SK-N-SH treated with all-trans-retinoic acid at 6 μM for 48 hours (cell line): Measurements from ENCODE around the gene ABCC4.

Experiments
- ATAC-seq: fragments of 200-7000 bp; cut with Tn5 transposase; 3 replicates; pipeline ENCODE4 v1.9.1; 2020; ENCODE audit warnings: mild to moderate bottlenecking, moderate library complexity
- ARNTL ChIP-seq: fragments of 450-650 bp; formaldehyde crosslinking; IDR thresholded peaks from 2 replicates; pipeline ENCODE4 v1.5.0; 2020; ENCODE audit warnings: low read depth, mild to moderate bottlenecking, moderate library complexity, borderline replicate concordance
- BACH2 ChIP-seq: fragments of 250-450 bp; sonication (Bioruptor Pico); IDR thresholded peaks from 2 replicates; pipeline ENCODE4 v1.9.0; 2021; ENCODE audit warnings: mild to moderate bottlenecking, borderline replicate concordance
- CSDC2 ChIP-seq: fragments of 250-450 bp; sonication (Bioruptor Pico); IDR thresholded peaks from 2 replicates; pipeline ENCODE4 v1.5.0; 2020; ENCODE audit warnings: mild to moderate bottlenecking, moderate library complexity
- ESRRG ChIP-seq: fragments of 250-450 bp; sonication (Bioruptor Pico); IDR thresholded peaks from 2 replicates; pipeline ENCODE4 v1.6.1; 2021; ENCODE audit warnings: mild to moderate bottlenecking
- GLIS3 ChIP-seq: fragments of 250-450 bp; sonication (Bioruptor Pico); IDR thresholded peaks from 2 replicates; pipeline ENCODE4 v1.5.0; 2020; ENCODE audit warnings: mild to moderate bottlenecking, moderate library complexity
- ISL1 ChIP-seq: fragments of 250-450 bp; sonication (Bioruptor Pico); IDR thresholded peaks from 2 replicates; pipeline ENCODE4 v2.1.2; 2022; ENCODE audit warnings: mild to moderate bottlenecking, moderate library complexity
- OSR1 ChIP-seq: fragments of 250-450 bp; sonication (Bioruptor Pico); IDR thresholded peaks from 2 replicates; pipeline ENCODE4 v1.8.0; 2022; ENCODE audit warnings: moderate library complexity, mild to moderate bottlenecking, inconsistent platforms
- PPARA ChIP-seq: fragments of 250-450 bp; sonication (Bioruptor Pico); IDR thresholded peaks from 2 replicates; pipeline ENCODE4 v1.5.0; 2020; ENCODE audit warnings: mild to moderate bottlenecking, borderline replicate concordance
- RARB ChIP-seq: fragments of 250-450 bp; sonication (Bioruptor Pico); IDR thresholded peaks from 2 replicates; pipeline ENCODE4 v1.8.0; 2021; ENCODE audit warnings: mild to moderate bottlenecking, moderate library complexity
- SNAI2 ChIP-seq: fragments of 250-450 bp; sonication (Bioruptor Pico); IDR thresholded peaks from 2 replicates; pipeline ENCODE4 v1.5.0; 2020; ENCODE audit warnings: mild to moderate bottlenecking, moderate library complexity
- TCF4 ChIP-seq: fragments of 250-450 bp; sonication (Bioruptor Pico); IDR thresholded peaks from 2 replicates; pipeline ENCODE4 v1.8.0; 2021; ENCODE audit warnings: mild to moderate bottlenecking, moderate library complexity, borderline replicate concordance
- TOX ChIP-seq: fragments of 250-450 bp; sonication (Bioruptor Pico); IDR thresholded peaks from 2 replicates; pipeline ENCODE4 v1.8.0; 2021; ENCODE audit warnings: mild to moderate bottlenecking, moderate library complexity, borderline replicate concordance
- ZC3H10 ChIP-seq: fragments of 250-450 bp; sonication (Bioruptor Pico); IDR thresholded peaks from 2 replicates; pipeline ENCODE4 v1.5.1; 2021; ENCODE audit warnings: mild to moderate bottlenecking, moderate library complexity
- ZFP3 ChIP-seq: fragments of 250-450 bp; sonication (Bioruptor Pico); IDR thresholded peaks from 2 replicates; pipeline ENCODE4 v1.5.0; 2020; ENCODE audit warnings: mild to moderate bottlenecking, moderate library complexity
- ZFP30 ChIP-seq: fragments of 450-650 bp; formaldehyde crosslinking; IDR thresholded peaks from 2 replicates; pipeline ENCODE4 v1.5.0; 2022; ENCODE audit warnings: mild to moderate bottlenecking, moderate library complexity
- ZNF565 ChIP-seq: fragments of 450-650 bp; formaldehyde crosslinking; conservative IDR thresholded peaks from 2 replicates; pipeline ENCODE4 v1.5.0; 2020; ENCODE audit warnings: low read depth, mild to moderate bottlenecking, moderate library complexity
- ZNF70 ChIP-seq: fragments of 450-650 bp; formaldehyde crosslinking; IDR thresholded peaks from 2 replicates; pipeline ENCODE4 v1.5.0; 2020; ENCODE audit warnings: mild to moderate bottlenecking, moderate library complexity
- ZNF8 ChIP-seq: fragments of 450-650 bp; formaldehyde crosslinking; IDR thresholded peaks from 2 replicates; pipeline ENCODE4 v1.5.0; 2020; ENCODE audit warnings: mild to moderate bottlenecking, moderate library complexity
- TF ChIP-seq, protein P1 (sequence below): fragments of 250-450 bp; sonication (Bioruptor Pico); IDR thresholded peaks from 2 replicates; pipeline ENCODE4 v1.5.1; 2021; ENCODE audit warnings: mild to moderate bottlenecking, moderate library complexity
- TF ChIP-seq, protein P2 (sequence below): fragments of 250-450 bp; sonication (Bioruptor Pico); IDR thresholded peaks from 2 replicates; pipeline ENCODE4 v1.8.0; 2021; ENCODE audit warnings: low read depth, mild to moderate bottlenecking, moderate library complexity, borderline replicate concordance
- TF ChIP-seq, protein P3 (sequence below): fragments of 250-450 bp; sonication (Bioruptor Pico); IDR thresholded peaks from 2 replicates; pipeline ENCODE4 v1.5.1; 2020; ENCODE audit warnings: low read depth, mild to moderate bottlenecking, moderate library complexity
- TF ChIP-seq, protein P4 (sequence below): fragments of 250-450 bp; sonication (Bioruptor Pico); IDR thresholded peaks from 2 replicates; pipeline ENCODE4 v1.8.0; 2020; ENCODE audit warnings: mild to moderate bottlenecking, moderate library complexity, borderline replicate concordance
- TF ChIP-seq, protein P5 (sequence below): fragments of 250-450 bp; sonication (Bioruptor Pico); IDR thresholded peaks from 2 replicates; pipeline ENCODE4 v1.5.0; 2020; ENCODE audit warnings: mild to moderate bottlenecking, moderate library complexity

ABCC4 gene

DNA sequence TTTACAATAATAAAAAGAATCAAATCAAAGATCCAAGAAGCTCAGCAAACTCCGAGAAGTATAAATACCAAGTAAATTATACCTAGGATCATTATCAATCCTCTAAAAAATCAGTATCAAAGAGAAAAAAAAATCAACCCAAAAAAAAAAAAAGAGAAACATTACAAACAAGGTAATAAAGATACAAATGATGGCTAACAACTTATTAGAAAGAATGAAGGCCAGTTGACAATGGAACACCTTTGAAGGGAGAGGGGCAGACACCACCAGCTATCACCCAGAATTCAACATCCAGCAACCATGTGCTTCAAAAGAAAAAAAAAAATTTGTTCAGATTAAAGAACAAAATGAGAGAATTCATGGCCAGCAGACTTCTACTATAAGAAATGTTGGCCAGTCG lies 77.2 kb downstream of the ABCC4 start:
- TF ChIP-seq ZNF70 (CRISPR knock-in tag) (no peak), RARB (CRISPR knock-in tag) (no peak), PPARA (no peak), ZNF8 (CRISPR knock-in tag) (no peak), ZFP30 (CRISPR knock-in tag) (no peak), BACH2 (CRISPR knock-in tag) (no peak), ESRRG (no peak)
- ATAC-seq, result no peak

DNA sequence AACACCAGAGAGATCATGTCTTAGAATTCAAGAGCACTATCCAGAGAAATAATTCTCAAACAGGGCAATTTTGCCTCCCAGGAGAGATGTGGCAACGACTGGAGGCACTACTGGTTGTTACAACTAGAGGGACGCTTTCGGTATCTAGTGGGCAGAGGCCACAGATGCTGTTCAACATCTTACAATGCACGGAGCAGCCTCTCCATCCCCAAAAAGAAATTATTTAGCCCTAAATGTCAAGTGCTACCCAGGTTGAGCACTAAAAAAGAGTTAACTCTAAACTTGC lies 78.6 kb downstream of the ABCC4 start:
- ATAC-seq, result no peak
- no peak for TF ChIP-seq PPARA
- TF ChIP-seq, protein P1, sequence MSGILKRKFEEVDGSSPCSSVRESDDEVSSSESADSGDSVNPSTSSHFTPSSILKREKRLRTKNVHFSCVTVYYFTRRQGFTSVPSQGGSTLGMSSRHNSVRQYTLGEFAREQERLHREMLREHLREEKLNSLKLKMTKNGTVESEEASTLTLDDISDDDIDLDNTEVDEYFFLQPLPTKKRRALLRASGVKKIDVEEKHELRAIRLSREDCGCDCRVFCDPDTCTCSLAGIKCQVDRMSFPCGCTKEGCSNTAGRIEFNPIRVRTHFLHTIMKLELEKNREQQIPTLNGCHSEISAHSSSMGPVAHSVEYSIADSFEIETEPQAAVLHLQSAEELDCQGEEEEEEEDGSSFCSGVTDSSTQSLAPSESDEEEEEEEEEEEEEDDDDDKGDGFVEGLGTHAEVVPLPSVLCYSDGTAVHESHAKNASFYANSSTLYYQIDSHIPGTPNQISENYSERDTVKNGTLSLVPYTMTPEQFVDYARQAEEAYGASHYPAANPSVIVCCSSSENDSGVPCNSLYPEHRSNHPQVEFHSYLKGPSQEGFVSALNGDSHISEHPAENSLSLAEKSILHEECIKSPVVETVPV, result no peak
- TF ChIP-seq ARNTL (CRISPR knock-in tag), result no peak
- TF ChIP-seq ZNF70 (CRISPR knock-in tag), result no peak
- TF ChIP-seq OSR1 (CRISPR knock-in tag), result no peak
- TF ChIP-seq TOX, result no peak
- no peak for TF ChIP-seq CSDC2 (CRISPR knock-in tag)
- no peak for TF ChIP-seq ZFP30 (CRISPR knock-in tag)
- TF ChIP-seq TCF4 (CRISPR knock-in tag), result no peak
- no peak for TF ChIP-seq ZFP3 (CRISPR knock-in tag)
- TF ChIP-seq, protein P2, sequence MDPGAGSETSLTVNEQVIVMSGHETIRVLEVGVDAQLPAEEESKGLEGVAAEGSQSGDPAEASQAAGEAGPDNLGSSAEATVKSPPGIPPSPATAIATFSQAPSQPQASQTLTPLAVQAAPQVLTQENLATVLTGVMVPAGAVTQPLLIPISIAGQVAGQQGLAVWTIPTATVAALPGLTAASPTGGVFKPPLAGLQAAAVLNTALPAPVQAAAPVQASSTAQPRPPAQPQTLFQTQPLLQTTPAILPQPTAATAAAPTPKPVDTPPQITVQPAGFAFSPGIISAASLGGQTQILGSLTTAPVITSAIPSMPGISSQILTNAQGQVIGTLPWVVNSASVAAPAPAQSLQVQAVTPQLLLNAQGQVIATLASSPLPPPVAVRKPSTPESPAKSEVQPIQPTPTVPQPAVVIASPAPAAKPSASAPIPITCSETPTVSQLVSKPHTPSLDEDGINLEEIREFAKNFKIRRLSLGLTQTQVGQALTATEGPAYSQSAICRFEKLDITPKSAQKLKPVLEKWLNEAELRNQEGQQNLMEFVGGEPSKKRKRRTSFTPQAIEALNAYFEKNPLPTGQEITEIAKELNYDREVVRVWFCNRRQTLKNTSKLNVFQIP (CRISPR knock-in tag), result no peak
- no peak for TF ChIP-seq ZC3H10 (CRISPR knock-in tag)
- TF ChIP-seq GLIS3 (CRISPR knock-in tag), result no peak
- TF ChIP-seq, protein P3, sequence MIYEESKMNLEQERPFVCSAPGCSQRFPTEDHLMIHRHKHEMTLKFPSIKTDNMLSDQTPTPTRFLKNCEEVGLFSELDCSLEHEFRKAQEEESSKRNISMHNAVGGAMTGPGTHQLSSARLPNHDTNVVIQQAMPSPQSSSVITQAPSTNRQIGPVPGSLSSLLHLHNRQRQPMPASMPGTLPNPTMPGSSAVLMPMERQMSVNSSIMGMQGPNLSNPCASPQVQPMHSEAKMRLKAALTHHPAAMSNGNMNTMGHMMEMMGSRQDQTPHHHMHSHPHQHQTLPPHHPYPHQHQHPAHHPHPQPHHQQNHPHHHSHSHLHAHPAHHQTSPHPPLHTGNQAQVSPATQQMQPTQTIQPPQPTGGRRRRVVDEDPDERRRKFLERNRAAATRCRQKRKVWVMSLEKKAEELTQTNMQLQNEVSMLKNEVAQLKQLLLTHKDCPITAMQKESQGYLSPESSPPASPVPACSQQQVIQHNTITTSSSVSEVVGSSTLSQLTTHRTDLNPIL (CRISPR knock-in tag), result no peak
- TF ChIP-seq ZNF565, result no peak

DNA sequence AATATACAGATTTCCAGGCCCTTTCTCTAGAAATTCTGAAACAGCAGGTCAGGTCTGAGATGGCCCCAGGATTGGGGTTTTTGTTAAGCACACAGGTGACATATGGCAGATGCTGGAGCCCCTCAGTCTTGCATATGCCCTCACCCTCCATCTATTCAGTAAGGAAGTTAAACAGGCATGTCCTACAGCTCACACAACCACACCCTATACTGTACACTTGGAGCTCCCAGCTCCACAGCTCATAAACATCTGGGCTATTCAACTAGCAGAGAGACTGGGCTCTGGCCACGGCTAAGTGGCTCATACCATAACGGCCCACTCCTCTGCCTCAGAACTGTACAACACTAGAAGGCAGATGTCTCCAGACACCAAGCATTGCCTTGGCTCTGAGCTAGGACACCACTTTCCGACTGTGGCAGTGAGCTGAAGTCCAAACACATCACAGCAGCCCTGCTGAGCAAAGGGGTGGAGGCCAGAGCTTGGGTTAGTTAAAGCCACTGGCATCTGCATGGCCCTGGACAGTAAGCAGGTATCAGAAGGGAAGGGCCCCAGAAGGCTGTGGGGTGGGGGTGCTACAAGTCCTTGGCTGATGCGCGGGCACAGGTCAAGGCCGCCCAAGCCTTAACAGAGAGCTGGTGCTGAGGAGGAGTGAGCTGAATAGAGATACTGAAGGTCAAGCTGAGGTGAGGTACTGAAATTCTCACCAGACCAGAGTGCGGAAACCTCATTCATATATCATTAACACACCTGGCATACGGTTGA lies 79.1 kb downstream of the ABCC4 start:
- TF ChIP-seq CSDC2 (CRISPR knock-in tag), result no peak
- TF ChIP-seq TOX, result no peak
- TF ChIP-seq TCF4 (CRISPR knock-in tag), result no peak
- TF ChIP-seq GLIS3 (CRISPR knock-in tag), result no peak
- TF ChIP-seq BACH2 (CRISPR knock-in tag), result no peak
- TF ChIP-seq SNAI2 (CRISPR knock-in tag), result no peak
- TF ChIP-seq ISL1 (CRISPR knock-in tag), result no peak
- TF ChIP-seq, protein P4, sequence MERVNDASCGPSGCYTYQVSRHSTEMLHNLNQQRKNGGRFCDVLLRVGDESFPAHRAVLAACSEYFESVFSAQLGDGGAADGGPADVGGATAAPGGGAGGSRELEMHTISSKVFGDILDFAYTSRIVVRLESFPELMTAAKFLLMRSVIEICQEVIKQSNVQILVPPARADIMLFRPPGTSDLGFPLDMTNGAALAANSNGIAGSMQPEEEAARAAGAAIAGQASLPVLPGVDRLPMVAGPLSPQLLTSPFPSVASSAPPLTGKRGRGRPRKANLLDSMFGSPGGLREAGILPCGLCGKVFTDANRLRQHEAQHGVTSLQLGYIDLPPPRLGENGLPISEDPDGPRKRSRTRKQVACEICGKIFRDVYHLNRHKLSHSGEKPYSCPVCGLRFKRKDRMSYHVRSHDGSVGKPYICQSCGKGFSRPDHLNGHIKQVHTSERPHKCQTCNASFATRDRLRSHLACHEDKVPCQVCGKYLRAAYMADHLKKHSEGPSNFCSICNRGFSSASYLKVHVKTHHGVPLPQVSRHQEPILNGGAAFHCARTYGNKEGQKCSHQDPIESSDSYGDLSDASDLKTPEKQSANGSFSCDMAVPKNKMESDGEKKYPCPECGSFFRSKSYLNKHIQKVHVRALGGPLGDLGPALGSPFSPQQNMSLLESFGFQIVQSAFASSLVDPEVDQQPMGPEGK (CRISPR knock-in tag), result no peak
- TF ChIP-seq ZFP3 (CRISPR knock-in tag), result no peak
- TF ChIP-seq, protein P5, sequence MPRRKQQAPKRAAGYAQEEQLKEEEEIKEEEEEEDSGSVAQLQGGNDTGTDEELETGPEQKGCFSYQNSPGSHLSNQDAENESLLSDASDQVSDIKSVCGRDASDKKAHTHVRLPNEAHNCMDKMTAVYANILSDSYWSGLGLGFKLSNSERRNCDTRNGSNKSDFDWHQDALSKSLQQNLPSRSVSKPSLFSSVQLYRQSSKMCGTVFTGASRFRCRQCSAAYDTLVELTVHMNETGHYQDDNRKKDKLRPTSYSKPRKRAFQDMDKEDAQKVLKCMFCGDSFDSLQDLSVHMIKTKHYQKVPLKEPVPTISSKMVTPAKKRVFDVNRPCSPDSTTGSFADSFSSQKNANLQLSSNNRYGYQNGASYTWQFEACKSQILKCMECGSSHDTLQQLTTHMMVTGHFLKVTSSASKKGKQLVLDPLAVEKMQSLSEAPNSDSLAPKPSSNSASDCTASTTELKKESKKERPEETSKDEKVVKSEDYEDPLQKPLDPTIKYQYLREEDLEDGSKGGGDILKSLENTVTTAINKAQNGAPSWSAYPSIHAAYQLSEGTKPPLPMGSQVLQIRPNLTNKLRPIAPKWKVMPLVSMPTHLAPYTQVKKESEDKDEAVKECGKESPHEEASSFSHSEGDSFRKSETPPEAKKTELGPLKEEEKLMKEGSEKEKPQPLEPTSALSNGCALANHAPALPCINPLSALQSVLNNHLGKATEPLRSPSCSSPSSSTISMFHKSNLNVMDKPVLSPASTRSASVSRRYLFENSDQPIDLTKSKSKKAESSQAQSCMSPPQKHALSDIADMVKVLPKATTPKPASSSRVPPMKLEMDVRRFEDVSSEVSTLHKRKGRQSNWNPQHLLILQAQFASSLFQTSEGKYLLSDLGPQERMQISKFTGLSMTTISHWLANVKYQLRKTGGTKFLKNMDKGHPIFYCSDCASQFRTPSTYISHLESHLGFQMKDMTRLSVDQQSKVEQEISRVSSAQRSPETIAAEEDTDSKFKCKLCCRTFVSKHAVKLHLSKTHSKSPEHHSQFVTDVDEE, result no peak
- no peak for TF ChIP-seq ESRRG
- no peak for TF ChIP-seq ZFP30 (CRISPR knock-in tag)
- no peak for ATAC-seq
